ENCODE measurements around the gene SLC1A4.

DNA sequence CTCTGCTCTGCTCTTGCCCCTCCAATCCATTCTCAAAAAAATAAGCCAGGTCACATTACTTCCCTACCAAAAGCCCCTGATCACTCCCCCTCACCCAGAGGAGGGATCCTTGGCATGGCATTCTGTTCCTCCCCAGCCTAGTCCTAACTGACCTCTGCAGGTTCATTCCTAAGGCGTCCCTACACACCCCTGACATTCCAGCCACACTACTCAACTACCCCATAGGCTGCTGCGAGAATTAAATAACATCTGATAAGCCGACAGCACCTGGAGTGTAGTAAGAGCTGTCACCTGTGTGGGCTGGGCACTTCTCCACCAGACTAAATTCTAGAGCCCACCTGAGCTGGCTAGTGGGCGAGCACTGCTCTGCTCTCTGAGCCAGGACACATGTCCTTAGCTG is 44.7 kb upstream of the SLC1A4 start:
- TF ChIP-seq, protein P1, sequence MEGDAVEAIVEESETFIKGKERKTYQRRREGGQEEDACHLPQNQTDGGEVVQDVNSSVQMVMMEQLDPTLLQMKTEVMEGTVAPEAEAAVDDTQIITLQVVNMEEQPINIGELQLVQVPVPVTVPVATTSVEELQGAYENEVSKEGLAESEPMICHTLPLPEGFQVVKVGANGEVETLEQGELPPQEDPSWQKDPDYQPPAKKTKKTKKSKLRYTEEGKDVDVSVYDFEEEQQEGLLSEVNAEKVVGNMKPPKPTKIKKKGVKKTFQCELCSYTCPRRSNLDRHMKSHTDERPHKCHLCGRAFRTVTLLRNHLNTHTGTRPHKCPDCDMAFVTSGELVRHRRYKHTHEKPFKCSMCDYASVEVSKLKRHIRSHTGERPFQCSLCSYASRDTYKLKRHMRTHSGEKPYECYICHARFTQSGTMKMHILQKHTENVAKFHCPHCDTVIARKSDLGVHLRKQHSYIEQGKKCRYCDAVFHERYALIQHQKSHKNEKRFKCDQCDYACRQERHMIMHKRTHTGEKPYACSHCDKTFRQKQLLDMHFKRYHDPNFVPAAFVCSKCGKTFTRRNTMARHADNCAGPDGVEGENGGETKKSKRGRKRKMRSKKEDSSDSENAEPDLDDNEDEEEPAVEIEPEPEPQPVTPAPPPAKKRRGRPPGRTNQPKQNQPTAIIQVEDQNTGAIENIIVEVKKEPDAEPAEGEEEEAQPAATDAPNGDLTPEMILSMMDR (IDR thresholded peaks at IDR 0.05), result no peak
- TF ChIP-seq POLR2A (IDR thresholded peaks at IDR 0.05) (no peak), POLR2AphosphoS5 (IDR thresholded peaks at IDR 0.05) (no peak)

Data from prostate gland (tissue), 2 donors.